ENCODE results near the gene NEK6.

Gene NEK6

GRCh38 chr9:124285903-124286291 is 28.1 kb downstream of the NEK6 start:
- Histone ChIP-seq H3K4me3 (ENCODE audit: low read length) (no peak overlapping the region), H3K27me3 (ENCODE audit: control insufficient read depth, insufficient read depth, low read length) (no peaks in the 10 kb centered on the region), H3K9ac (ENCODE audit: low read length) (peak overlapping the region; percentile 12), H3K36me3 (ENCODE audit: control insufficient read depth, insufficient read depth, low read length) (no peaks in the 10 kb centered on the region), H3K9me3 (ENCODE audit: control insufficient read depth, low read length) (no peaks in the 10 kb centered on the region), H3K4me1 (ENCODE audit: control insufficient read depth, insufficient read depth, low read length) (peaks cover 62% of the 10 kb centered on the region)

GRCh38 chr9:124286292-124286931 is 28.7 kb downstream of the NEK6 start:
- H3K4me3 ChIP-seq (ENCODE audit: low read length): peak overlapping the region; percentile 10
- H3K4me1 ChIP-seq (ENCODE audit: control insufficient read depth, insufficient read depth, low read length): peaks cover 57% of the 10 kb centered on the region
- H3K36me3 ChIP-seq (ENCODE audit: control insufficient read depth, insufficient read depth, low read length): no peaks in the 10 kb centered on the region
- H3K27me3 ChIP-seq (ENCODE audit: control insufficient read depth, insufficient read depth, low read length): no peaks in the 10 kb centered on the region
- peak overlapping the region; percentile 45 for H3K9ac ChIP-seq (ENCODE audit: low read length)
- no peaks in the 10 kb centered on the region for H3K9me3 ChIP-seq (ENCODE audit: control insufficient read depth, low read length)

GRCh38 chr9:124290053-124290591 is 32.4 kb downstream of the NEK6 start:
- Histone ChIP-seq H3K4me3 (ENCODE audit: low read length) (no peak overlapping the region), H3K4me1 (ENCODE audit: control insufficient read depth, insufficient read depth, low read length) (peaks cover 32% of the 10 kb centered on the region), H3K27me3 (ENCODE audit: control insufficient read depth, insufficient read depth, low read length) (no peaks in the 10 kb centered on the region), H3K9ac (ENCODE audit: low read length) (no peak overlapping the region), H3K9me3 (ENCODE audit: control insufficient read depth, low read length) (no peaks in the 10 kb centered on the region), H3K36me3 (ENCODE audit: control insufficient read depth, insufficient read depth, low read length) (no peaks in the 10 kb centered on the region)

- no peaks in the 10 kb centered on the region for H3K9me3 ChIP-seq (ENCODE audit: control insufficient read depth, low read length)
- H3K4me1 ChIP-seq (ENCODE audit: control insufficient read depth, insufficient read depth, low read length): peaks cover 24% of the 10 kb centered on the region
- no peak overlapping the region for H3K9ac ChIP-seq (ENCODE audit: low read length)
- no peaks in the 10 kb centered on the region for H3K36me3 ChIP-seq (ENCODE audit: control insufficient read depth, insufficient read depth, low read length)
- H3K27me3 ChIP-seq (ENCODE audit: control insufficient read depth, insufficient read depth, low read length): no peaks in the 10 kb centered on the region
- no peak overlapping the region for H3K4me3 ChIP-seq (ENCODE audit: low read length)
These were observed 33.2 kb downstream of the NEK6 start for GRCh38 chr9:124290743-124291554.

- H3K4me3 ChIP-seq (ENCODE audit: low read length): no peak overlapping the region
- H3K27me3 ChIP-seq (ENCODE audit: control insufficient read depth, insufficient read depth, low read length): no peaks in the 10 kb centered on the region
- H3K36me3 ChIP-seq (ENCODE audit: control insufficient read depth, insufficient read depth, low read length): no peaks in the 10 kb centered on the region
- H3K9me3 ChIP-seq (ENCODE audit: control insufficient read depth, low read length): no peaks in the 10 kb centered on the region
- peaks cover 20% of the 10 kb centered on the region for H3K4me1 ChIP-seq (ENCODE audit: control insufficient read depth, insufficient read depth, low read length)
- no peak overlapping the region for H3K9ac ChIP-seq (ENCODE audit: low read length)
These were observed 34.1 kb downstream of the NEK6 start for GRCh38 chr9:124291801-124292396.

- H3K9ac ChIP-seq (ENCODE audit: low read length): no peak overlapping the region
- H3K4me3 ChIP-seq (ENCODE audit: low read length): no peak overlapping the region
- peaks cover 26% of the 10 kb centered on the region for H3K4me1 ChIP-seq (ENCODE audit: control insufficient read depth, insufficient read depth, low read length)
- no peaks in the 10 kb centered on the region for H3K36me3 ChIP-seq (ENCODE audit: control insufficient read depth, insufficient read depth, low read length)
- no peaks in the 10 kb centered on the region for H3K9me3 ChIP-seq (ENCODE audit: control insufficient read depth, low read length)
- no peaks in the 10 kb centered on the region for H3K27me3 ChIP-seq (ENCODE audit: control insufficient read depth, insufficient read depth, low read length)
These were observed 35.2 kb downstream of the NEK6 start for GRCh38 chr9:124292696-124293593.

- Histone ChIP-seq H3K4me1 (ENCODE audit: control insufficient read depth, insufficient read depth, low read length) (peaks cover 27% of the 10 kb centered on the region), H3K36me3 (ENCODE audit: control insufficient read depth, insufficient read depth, low read length) (no peaks in the 10 kb centered on the region), H3K4me3 (ENCODE audit: low read length) (no peak overlapping the region), H3K27me3 (ENCODE audit: control insufficient read depth, insufficient read depth, low read length) (no peaks in the 10 kb centered on the region), H3K9me3 (ENCODE audit: control insufficient read depth, low read length) (no peaks in the 10 kb centered on the region), H3K9ac (ENCODE audit: low read length) (no peak overlapping the region)
These were observed 36.2 kb downstream of the NEK6 start for GRCh38 chr9:124293718-124294506.

- H3K4me1 ChIP-seq (ENCODE audit: control insufficient read depth, insufficient read depth, low read length): peaks cover 40% of the 10 kb centered on the region
- H3K27me3 ChIP-seq (ENCODE audit: control insufficient read depth, insufficient read depth, low read length): no peaks in the 10 kb centered on the region
- H3K9ac ChIP-seq (ENCODE audit: low read length): no peak overlapping the region
- H3K36me3 ChIP-seq (ENCODE audit: control insufficient read depth, insufficient read depth, low read length): no peaks in the 10 kb centered on the region
- no peak overlapping the region for H3K4me3 ChIP-seq (ENCODE audit: low read length)
- H3K9me3 ChIP-seq (ENCODE audit: control insufficient read depth, low read length): no peaks in the 10 kb centered on the region
These were observed 37.5 kb downstream of the NEK6 start for GRCh38 chr9:124295159-124295794.

- Histone ChIP-seq H3K4me1 (ENCODE audit: control insufficient read depth, insufficient read depth, low read length) (peaks cover 40% of the 10 kb centered on the region), H3K4me3 (ENCODE audit: low read length) (no peak overlapping the region), H3K9ac (ENCODE audit: low read length) (no peak overlapping the region), H3K36me3 (ENCODE audit: control insufficient read depth, insufficient read depth, low read length) (no peaks in the 10 kb centered on the region), H3K27me3 (ENCODE audit: control insufficient read depth, insufficient read depth, low read length) (no peaks in the 10 kb centered on the region), H3K9me3 (ENCODE audit: control insufficient read depth, low read length) (no peaks in the 10 kb centered on the region)
These were observed 38.3 kb downstream of the NEK6 start for GRCh38 chr9:124296094-124296493.

GRCh38 chr9:124296796-124297550 is 39.2 kb downstream of the NEK6 start:
- Histone ChIP-seq H3K4me3 (ENCODE audit: low read length) (no peak overlapping the region), H3K9me3 (ENCODE audit: control insufficient read depth, low read length) (no peaks in the 10 kb centered on the region), H3K9ac (ENCODE audit: low read length) (no peak overlapping the region), H3K36me3 (ENCODE audit: control insufficient read depth, insufficient read depth, low read length) (no peaks in the 10 kb centered on the region), H3K27me3 (ENCODE audit: control insufficient read depth, insufficient read depth, low read length) (no peaks in the 10 kb centered on the region), H3K4me1 (ENCODE audit: control insufficient read depth, insufficient read depth, low read length) (peaks cover 40% of the 10 kb centered on the region)

Measured in mucosa of stomach (tissue), 1 donor.